WTC11 (cell line): ENCODE measurements around the gene HEATR5A. TPM values are rescaled to one million over a fixed set of nuclear protein-coding genes. Genes with fewer than 3 reads are reported as not detected.

ENCODE experiments used
- AFF4 ChIP-seq: sonication (generic); formaldehyde crosslinking; IDR thresholded peaks from 2 replicates; pipeline ENCODE4 v1.8.1; 2023; ENCODE audit warnings: mild to moderate bottlenecking, missing genetic modification reagents, borderline replicate concordance
- CTCF ChIP-seq: fragments of 200-600 bp; IDR thresholded peaks from 2 replicates; pipeline ENCODE4 v1.8.0; 2022; ENCODE audit warnings: antibody characterized with exemption
- E2F5 ChIP-seq: sonication (generic); formaldehyde crosslinking; IDR thresholded peaks from 2 replicates; pipeline ENCODE4 v1.8.1; 2022; ENCODE audit warnings: mild to moderate bottlenecking, moderate library complexity, missing genetic modification reagents
- FOXJ3 ChIP-seq: sonication (generic); formaldehyde crosslinking; IDR thresholded peaks from 2 replicates; pipeline ENCODE4 v1.9.0; 2021; ENCODE audit warnings: missing genetic modification reagents, mild to moderate bottlenecking, borderline replicate concordance
- FOXP4 ChIP-seq: sonication (generic); formaldehyde crosslinking; IDR thresholded peaks from 2 replicates; pipeline ENCODE4 v1.8.0; 2022; ENCODE audit warnings: mild to moderate bottlenecking, missing genetic modification reagents
- TEAD1 ChIP-seq: sonication (generic); formaldehyde crosslinking; IDR thresholded peaks from 2 replicates; pipeline ENCODE4 v1.8.0; 2022; ENCODE audit warnings: mild to moderate bottlenecking, missing genetic modification reagents
- TP53 ChIP-seq: sonication (generic); formaldehyde crosslinking; IDR thresholded peaks from 2 replicates; pipeline ENCODE4 v1.8.1; 2023; ENCODE audit warnings: mild to moderate bottlenecking, missing genetic modification reagents
- ZBTB21 ChIP-seq: sonication (generic); formaldehyde crosslinking; IDR thresholded peaks from 2 replicates; pipeline ENCODE4 v1.8.1; 2023; ENCODE audit warnings: mild to moderate bottlenecking, missing genetic modification reagents, borderline replicate concordance
- ZNF138 ChIP-seq: sonication (generic); formaldehyde crosslinking; conservative IDR thresholded peaks from 2 replicates; pipeline ENCODE4 v1.8.1; 2022; ENCODE audit warnings: mild to moderate bottlenecking, moderate library complexity, missing genetic modification reagents
- ZNF317 ChIP-seq: sonication (generic); formaldehyde crosslinking; IDR thresholded peaks from 2 replicates; pipeline ENCODE4 v1.8.1; 2023; ENCODE audit warnings: low read depth, mild to moderate bottlenecking, moderate library complexity, missing genetic modification reagents, borderline replicate concordance
- ZNF423 ChIP-seq: fragments of 250-450 bp; sonication (Bioruptor Pico); IDR thresholded peaks from 2 replicates; pipeline ENCODE4 v2.1.2; 2022; ENCODE audit warnings: mild to moderate bottlenecking, moderate library complexity
- total RNA-seq: library from RNA; stranded (reverse); gene quantifications from 3 replicates; pipeline ENCODE4 v1.2.3, GENCODE V29; 2021
- TF ChIP-seq, protein P1 (sequence below): sonication (generic); formaldehyde crosslinking; IDR thresholded peaks from 2 replicates; pipeline ENCODE4 v1.8.0; 2022; ENCODE audit warnings: mild to moderate bottlenecking, missing genetic modification reagents
- TF ChIP-seq, protein P2 (sequence below): sonication (generic); formaldehyde crosslinking; IDR thresholded peaks from 2 replicates; pipeline ENCODE4 v1.8.0; 2022; ENCODE audit warnings: mild to moderate bottlenecking, missing genetic modification reagents
- TF ChIP-seq, protein P3 (sequence below): sonication (generic); formaldehyde crosslinking; IDR thresholded peaks from 2 replicates; pipeline ENCODE4 v1.8.0; 2023; ENCODE audit warnings: missing genetic modification reagents

HEATR5A gene
- total RNA-seq, 1 experiment from 2014 or later: 36.2 TPM

DNA sequence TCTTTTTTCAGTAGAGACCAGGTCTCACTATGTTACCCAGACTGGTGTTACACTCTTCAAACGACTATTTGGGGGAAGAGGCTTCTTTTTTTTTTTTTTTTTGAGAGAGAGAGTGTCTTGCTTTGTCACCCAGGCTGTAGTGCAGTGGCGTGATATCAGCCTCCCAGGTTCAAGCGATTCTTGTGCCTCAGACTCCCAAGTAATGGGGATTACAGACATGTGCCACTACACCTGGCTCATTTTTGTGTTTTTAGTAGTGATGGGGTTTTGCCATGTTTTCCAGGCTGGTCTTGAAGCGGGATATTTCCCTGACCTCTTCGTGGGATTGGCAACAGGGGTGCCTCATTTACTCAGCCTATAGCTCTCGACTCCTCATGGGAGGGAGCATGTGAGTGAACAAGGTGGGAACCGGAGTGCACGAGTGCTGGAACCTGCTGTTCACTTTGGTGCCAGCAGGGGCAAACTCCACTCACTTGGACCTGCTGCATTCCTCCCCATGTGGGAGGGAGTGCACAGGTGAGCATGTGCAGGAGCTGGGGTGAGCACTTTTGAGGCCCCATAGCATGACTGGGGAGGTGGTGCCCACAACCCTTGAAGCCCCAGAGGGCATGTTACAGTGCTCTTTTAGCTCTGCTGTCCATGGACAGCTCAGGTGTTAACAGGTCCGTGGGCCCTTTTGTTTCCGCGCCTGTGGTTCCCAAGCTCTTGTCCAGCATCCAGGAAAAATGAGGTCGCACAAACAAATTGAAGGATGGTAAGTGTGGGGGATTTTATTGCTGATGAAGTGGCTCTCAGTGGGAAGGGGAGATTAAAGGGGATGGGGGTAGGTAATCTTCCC lies 133.7 kb downstream of the HEATR5A start (continued):
- TF ChIP-seq E2F5 (no peak), TP53 (CRISPR knock-in tag) (no peak), TEAD1 (CRISPR knock-in tag) (peak; percentile 79; the same call in 1 of the 2 replicates), FOXJ3 (CRISPR knock-in tag) (no peak), CTCF (peak; percentile 51; the same call in 1 of the 2 replicates), ZBTB21 (CRISPR knock-in tag) (peak; percentile 28; the same call in 1 of the 2 replicates), ZNF423 (CRISPR knock-in tag) (no peak), ZNF138 (no peak), ZNF317 (no peak), AFF4 (CRISPR knock-in tag) (no peak), FOXP4 (peak; percentile 32; the same call in 1 of the 2 replicates)
- TF ChIP-seq, protein P1, sequence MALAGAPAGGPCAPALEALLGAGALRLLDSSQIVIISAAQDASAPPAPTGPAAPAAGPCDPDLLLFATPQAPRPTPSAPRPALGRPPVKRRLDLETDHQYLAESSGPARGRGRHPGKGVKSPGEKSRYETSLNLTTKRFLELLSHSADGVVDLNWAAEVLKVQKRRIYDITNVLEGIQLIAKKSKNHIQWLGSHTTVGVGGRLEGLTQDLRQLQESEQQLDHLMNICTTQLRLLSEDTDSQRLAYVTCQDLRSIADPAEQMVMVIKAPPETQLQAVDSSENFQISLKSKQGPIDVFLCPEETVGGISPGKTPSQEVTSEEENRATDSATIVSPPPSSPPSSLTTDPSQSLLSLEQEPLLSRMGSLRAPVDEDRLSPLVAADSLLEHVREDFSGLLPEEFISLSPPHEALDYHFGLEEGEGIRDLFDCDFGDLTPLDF: no peak
- TF ChIP-seq, protein P2, sequence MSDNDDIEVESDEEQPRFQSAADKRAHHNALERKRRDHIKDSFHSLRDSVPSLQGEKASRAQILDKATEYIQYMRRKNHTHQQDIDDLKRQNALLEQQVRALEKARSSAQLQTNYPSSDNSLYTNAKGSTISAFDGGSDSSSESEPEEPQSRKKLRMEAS (CRISPR knock-in tag): peak; percentile 96
- TF ChIP-seq, protein P3, sequence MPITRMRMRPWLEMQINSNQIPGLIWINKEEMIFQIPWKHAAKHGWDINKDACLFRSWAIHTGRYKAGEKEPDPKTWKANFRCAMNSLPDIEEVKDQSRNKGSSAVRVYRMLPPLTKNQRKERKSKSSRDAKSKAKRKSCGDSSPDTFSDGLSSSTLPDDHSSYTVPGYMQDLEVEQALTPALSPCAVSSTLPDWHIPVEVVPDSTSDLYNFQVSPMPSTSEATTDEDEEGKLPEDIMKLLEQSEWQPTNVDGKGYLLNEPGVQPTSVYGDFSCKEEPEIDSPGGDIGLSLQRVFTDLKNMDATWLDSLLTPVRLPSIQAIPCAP (CRISPR knock-in tag): peak; percentile 37; the same call in 1 of the 2 replicates
- TF ChIP-seq, all 79 proteins: peak for 10
